Panc1 (cell line): Measurements from ENCODE around the gene RGS6.

Experiments
- SIN3A ChIP-seq: IDR thresholded peaks from 2 replicates; pipeline ENCODE4 v1.6.1; 2012; ENCODE audit warnings: low read depth, mild to moderate bottlenecking, low read length, moderate library complexity, borderline replicate concordance; ENCODE audit not compliant: insufficient read depth
- TF ChIP-seq, protein P1 (sequence below): fragments of 450-650 bp; IDR thresholded peaks from 2 replicates; pipeline ENCODE4 v1.5.1; 2017; ENCODE audit warnings: mild to moderate bottlenecking
- TF ChIP-seq, protein P2 (sequence below), 2 experiments: IDR thresholded peaks; 2 replicates each; pipeline ENCODE4 v1.6.1; 2011 to 2012; ENCODE audit warnings: low read depth in 2 of 2, control low read depth in 1 of 2, low read length in 1 of 2, mild to moderate bottlenecking in 1 of 2, moderate library complexity in 1 of 2; ENCODE audit not compliant: insufficient read depth in 1 of 2

DNA sequence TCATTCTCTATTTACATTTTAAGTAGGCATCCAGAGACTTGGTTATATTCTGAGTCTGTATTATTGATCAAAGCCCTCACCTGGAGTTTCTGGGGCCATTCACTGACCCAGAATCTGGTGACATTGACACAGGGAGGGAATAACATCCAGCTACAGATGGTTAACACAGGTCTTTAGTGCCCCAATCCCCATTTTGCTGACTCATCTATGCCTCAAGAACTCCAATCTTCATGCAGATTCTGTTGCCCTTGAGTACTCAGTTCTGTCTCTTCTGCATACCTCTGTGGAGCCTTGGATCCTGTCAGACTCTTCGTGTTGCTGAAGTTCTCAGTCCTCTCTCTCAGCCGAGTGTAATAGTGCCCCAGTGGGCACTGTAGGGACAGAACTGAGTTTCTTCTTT, 208.9 kb downstream of the RGS6 start:
- TF ChIP-seq, protein P1, sequence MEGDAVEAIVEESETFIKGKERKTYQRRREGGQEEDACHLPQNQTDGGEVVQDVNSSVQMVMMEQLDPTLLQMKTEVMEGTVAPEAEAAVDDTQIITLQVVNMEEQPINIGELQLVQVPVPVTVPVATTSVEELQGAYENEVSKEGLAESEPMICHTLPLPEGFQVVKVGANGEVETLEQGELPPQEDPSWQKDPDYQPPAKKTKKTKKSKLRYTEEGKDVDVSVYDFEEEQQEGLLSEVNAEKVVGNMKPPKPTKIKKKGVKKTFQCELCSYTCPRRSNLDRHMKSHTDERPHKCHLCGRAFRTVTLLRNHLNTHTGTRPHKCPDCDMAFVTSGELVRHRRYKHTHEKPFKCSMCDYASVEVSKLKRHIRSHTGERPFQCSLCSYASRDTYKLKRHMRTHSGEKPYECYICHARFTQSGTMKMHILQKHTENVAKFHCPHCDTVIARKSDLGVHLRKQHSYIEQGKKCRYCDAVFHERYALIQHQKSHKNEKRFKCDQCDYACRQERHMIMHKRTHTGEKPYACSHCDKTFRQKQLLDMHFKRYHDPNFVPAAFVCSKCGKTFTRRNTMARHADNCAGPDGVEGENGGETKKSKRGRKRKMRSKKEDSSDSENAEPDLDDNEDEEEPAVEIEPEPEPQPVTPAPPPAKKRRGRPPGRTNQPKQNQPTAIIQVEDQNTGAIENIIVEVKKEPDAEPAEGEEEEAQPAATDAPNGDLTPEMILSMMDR: no peak
- TF ChIP-seq, protein P2, sequence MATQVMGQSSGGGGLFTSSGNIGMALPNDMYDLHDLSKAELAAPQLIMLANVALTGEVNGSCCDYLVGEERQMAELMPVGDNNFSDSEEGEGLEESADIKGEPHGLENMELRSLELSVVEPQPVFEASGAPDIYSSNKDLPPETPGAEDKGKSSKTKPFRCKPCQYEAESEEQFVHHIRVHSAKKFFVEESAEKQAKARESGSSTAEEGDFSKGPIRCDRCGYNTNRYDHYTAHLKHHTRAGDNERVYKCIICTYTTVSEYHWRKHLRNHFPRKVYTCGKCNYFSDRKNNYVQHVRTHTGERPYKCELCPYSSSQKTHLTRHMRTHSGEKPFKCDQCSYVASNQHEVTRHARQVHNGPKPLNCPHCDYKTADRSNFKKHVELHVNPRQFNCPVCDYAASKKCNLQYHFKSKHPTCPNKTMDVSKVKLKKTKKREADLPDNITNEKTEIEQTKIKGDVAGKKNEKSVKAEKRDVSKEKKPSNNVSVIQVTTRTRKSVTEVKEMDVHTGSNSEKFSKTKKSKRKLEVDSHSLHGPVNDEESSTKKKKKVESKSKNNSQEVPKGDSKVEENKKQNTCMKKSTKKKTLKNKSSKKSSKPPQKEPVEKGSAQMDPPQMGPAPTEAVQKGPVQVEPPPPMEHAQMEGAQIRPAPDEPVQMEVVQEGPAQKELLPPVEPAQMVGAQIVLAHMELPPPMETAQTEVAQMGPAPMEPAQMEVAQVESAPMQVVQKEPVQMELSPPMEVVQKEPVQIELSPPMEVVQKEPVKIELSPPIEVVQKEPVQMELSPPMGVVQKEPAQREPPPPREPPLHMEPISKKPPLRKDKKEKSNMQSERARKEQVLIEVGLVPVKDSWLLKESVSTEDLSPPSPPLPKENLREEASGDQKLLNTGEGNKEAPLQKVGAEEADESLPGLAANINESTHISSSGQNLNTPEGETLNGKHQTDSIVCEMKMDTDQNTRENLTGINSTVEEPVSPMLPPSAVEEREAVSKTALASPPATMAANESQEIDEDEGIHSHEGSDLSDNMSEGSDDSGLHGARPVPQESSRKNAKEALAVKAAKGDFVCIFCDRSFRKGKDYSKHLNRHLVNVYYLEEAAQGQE (IDR thresholded peaks at IDR 0.05; ENCODE audit: insufficient read depth in 1 of 2, low read depth in 2 of 2, low read length in 1 of 2): no peak
- no peak for TF ChIP-seq SIN3A
